ENCODE data around the gene PRKG1. TPM values are rescaled to one million over a fixed set of nuclear protein-coding genes. Genes with fewer than 3 reads are reported as not detected.

PRKG1 gene
- total and polyA plus RNA-seq, 4 donors = 0.46 to 5.1 (median 1.5) TPM

- Histone ChIP-seq H3K36me3 (ENCODE audit: control insufficient read depth in 4 of 4, insufficient read depth in 3 of 4, low read depth in 1 of 4, low read length in 3 of 4) (no peaks in the 10 kb centered on the region), H3K27ac (ENCODE audit: low read depth in 1 of 2, low read length in 2 of 2) (no peak overlapping the region), H3K4me3 (ENCODE audit: low read depth in 1 of 3, low read length in 3 of 3) (no peak overlapping the region), H3K27me3 (ENCODE audit: control insufficient read depth in 4 of 4, insufficient read depth in 4 of 4, low read length in 3 of 4) (peaks cover 0 to 3% (median 0%) of the 10 kb centered on the region in 4 donors), H3K9ac (ENCODE audit: low read depth in 1 of 2, low read length in 2 of 2) (no peak overlapping the region), H3K9me3 (ENCODE audit: control insufficient read depth in 4 of 4, low read length in 3 of 4) (no peaks in the 10 kb centered on the region), H3K4me1 (ENCODE audit: control insufficient read depth in 4 of 4, insufficient read depth in 4 of 4, low read length in 3 of 4) (no peaks in the 10 kb centered on the region)
- TF ChIP-seq FOXA1 (IDR thresholded peaks at IDR 0.05) = no peak
- TF ChIP-seq GABPA (IDR thresholded peaks at IDR 0.05 in 1 of 2, conservative IDR thresholded peaks at IDR 0.05 in 1 of 2) = no peak
- TF ChIP-seq NR2F2 (IDR thresholded peaks at IDR 0.05) = no peak
- no peak for TF ChIP-seq EGR1 (IDR thresholded peaks at IDR 0.05; ENCODE audit: low read depth in 2 of 2)
- no peak for TF ChIP-seq ZBTB33 (IDR thresholded peaks at IDR 0.05)
- TF ChIP-seq REST (IDR thresholded peaks at IDR 0.05) = no peak
- no peak for TF ChIP-seq MAX (IDR thresholded peaks at IDR 0.05)
- TF ChIP-seq ATF3 (IDR thresholded peaks at IDR 0.05) = no peak
- TF ChIP-seq CTCF (IDR thresholded peaks at IDR 0.05; ENCODE audit: low read depth, low read length, missing input control) = no peak
- TF ChIP-seq HNF4G (IDR thresholded peaks at IDR 0.05) = no peak
- TF ChIP-seq JUND (IDR thresholded peaks at IDR 0.05) = no peak
- DNase-seq (ENCODE audit: low spot score) = no peak
These were observed 891.2 kb downstream of the PRKG1 start for GRCh38 chr10:51965451-51965850.

- no peak overlapping the region for H3K27ac ChIP-seq (ENCODE audit: low read depth in 1 of 2, low read length in 2 of 2)
- no peaks in the 10 kb centered on the region for H3K9me3 ChIP-seq (ENCODE audit: control insufficient read depth in 4 of 4, low read length in 3 of 4)
- no peak overlapping the region for H3K4me3 ChIP-seq (ENCODE audit: low read depth in 1 of 3, low read length in 3 of 3)
- no peak for DNase-seq (ENCODE audit: low spot score)
- no peaks in the 10 kb centered on the region for H3K36me3 ChIP-seq (ENCODE audit: control insufficient read depth in 4 of 4, insufficient read depth in 3 of 4, low read depth in 1 of 4, low read length in 3 of 4)
- H3K27me3 ChIP-seq (ENCODE audit: control insufficient read depth in 4 of 4, insufficient read depth in 4 of 4, low read length in 3 of 4) = no peaks in the 10 kb centered on the region
- TF ChIP-seq YY1 (IDR thresholded peaks at IDR 0.05) (no peak), REST (IDR thresholded peaks at IDR 0.05) (no peak), JUND (IDR thresholded peaks at IDR 0.05) (no peak), EGR1 (IDR thresholded peaks at IDR 0.05; ENCODE audit: low read depth in 2 of 2) (no peak), ATF3 (IDR thresholded peaks at IDR 0.05) (no peak)
- no peak overlapping the region for H3K9ac ChIP-seq (ENCODE audit: low read depth in 1 of 2, low read length in 2 of 2)
- H3K4me1 ChIP-seq (ENCODE audit: control insufficient read depth in 4 of 4, insufficient read depth in 4 of 4, low read length in 3 of 4) = no peaks in the 10 kb centered on the region
- 86% methylated on average over 3 of the region's 3 CpGs for WGBS
These were observed 898.6 kb downstream of the PRKG1 start for GRCh38 chr10:51972733-51973346.
